Panc1 (cell line): ENCODE data around the gene ARHGEF40.

Experiments used
- POLR2AphosphoS5 ChIP-seq: IDR thresholded peaks from 2 replicates; pipeline ENCODE4 v1.6.1; 2012; ENCODE audit warnings: mild to moderate bottlenecking, low read depth, low read length, moderate library complexity
- TF ChIP-seq, protein P1 (sequence below): fragments of 450-650 bp; IDR thresholded peaks from 2 replicates; pipeline ENCODE4 v1.5.1; 2017; ENCODE audit warnings: mild to moderate bottlenecking

GRCh38 chr14:21098076-21098891 lies 28.2 kb downstream of the ARHGEF40 start, which contains the start of gene ZNF219:
- TF ChIP-seq POLR2AphosphoS5: no peak
- TF ChIP-seq, protein P1, sequence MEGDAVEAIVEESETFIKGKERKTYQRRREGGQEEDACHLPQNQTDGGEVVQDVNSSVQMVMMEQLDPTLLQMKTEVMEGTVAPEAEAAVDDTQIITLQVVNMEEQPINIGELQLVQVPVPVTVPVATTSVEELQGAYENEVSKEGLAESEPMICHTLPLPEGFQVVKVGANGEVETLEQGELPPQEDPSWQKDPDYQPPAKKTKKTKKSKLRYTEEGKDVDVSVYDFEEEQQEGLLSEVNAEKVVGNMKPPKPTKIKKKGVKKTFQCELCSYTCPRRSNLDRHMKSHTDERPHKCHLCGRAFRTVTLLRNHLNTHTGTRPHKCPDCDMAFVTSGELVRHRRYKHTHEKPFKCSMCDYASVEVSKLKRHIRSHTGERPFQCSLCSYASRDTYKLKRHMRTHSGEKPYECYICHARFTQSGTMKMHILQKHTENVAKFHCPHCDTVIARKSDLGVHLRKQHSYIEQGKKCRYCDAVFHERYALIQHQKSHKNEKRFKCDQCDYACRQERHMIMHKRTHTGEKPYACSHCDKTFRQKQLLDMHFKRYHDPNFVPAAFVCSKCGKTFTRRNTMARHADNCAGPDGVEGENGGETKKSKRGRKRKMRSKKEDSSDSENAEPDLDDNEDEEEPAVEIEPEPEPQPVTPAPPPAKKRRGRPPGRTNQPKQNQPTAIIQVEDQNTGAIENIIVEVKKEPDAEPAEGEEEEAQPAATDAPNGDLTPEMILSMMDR: 0 out of 2 replicates have a peak, but pooled peaks have one; percentile 4
